Colonic mucosa (tissue), 4 donors: ENCODE results near the gene SP3. TPM values are rescaled to one million over a fixed set of nuclear protein-coding genes. Genes with fewer than 3 reads are reported as not detected.

Source experiments
- DNase-seq: peaks from one replicate; pipeline ENCODE4 v3.0.0-alpha.2; 2020
- H3K27ac ChIP-seq: fragments of 200-600 bp; one replicate; pipeline ENCODE4 v1.8.0; 2021
- H3K27me3 ChIP-seq: fragments of 200-600 bp; one replicate; pipeline ENCODE4 v1.8.0; 2021
- H3K36me3 ChIP-seq: fragments of 200-600 bp; one replicate; pipeline ENCODE4 v1.8.0; 2021
- H3K4me1 ChIP-seq: fragments of 200-600 bp; one replicate; pipeline ENCODE4 v1.8.0; 2021; ENCODE audit warnings: mild to moderate bottlenecking
- H3K4me3 ChIP-seq: fragments of 200-600 bp; one replicate; pipeline ENCODE4 v1.8.0; 2021
- H3K9ac ChIP-seq, 2 donors: one replicate each; pipeline ENCODE4 v1.7.0; 2013; ENCODE audit warnings: control low read depth in 2 of 2, low read depth in 2 of 2, low read length in 2 of 2
- H3K9me3 ChIP-seq: fragments of 200-600 bp; one replicate; pipeline ENCODE4 v1.8.0; 2021
- intact Hi-C: fragments of 100-400 bp; cut with DNase I; formaldehyde crosslinking; loops from one replicate; pipeline ENCODE4 v1.14.1; 2022
- total RNA-seq, 2 donors: library from RNA; stranded (reverse); fragmentation: NEBNext Ultra II Directional in 1 of 2; extraction: Animal tissue kit (Norgen Biotek cat#: 25700) in 1 of 2; gene quantifications; one replicate each; pipeline ENCODE4 v1.2.1, GENCODE V29; 2021
- TF ChIP-seq, protein P1 (sequence below): fragments of 200-600 bp; IDR thresholded peaks from one replicate; pipeline ENCODE4 v1.8.0; 2022; ENCODE audit warnings: antibody characterized with exemption, mild to moderate bottlenecking
- donor health status: healthy.
- donor health status: DM: no; HTN: no; CAD: no.
- donor health status: DM: no; HTN: no; CAD: no.

Gene SP3
- total RNA-seq, 2 donors from 2014 or later, result 77.0 to 99.0 TPM

DNA sequence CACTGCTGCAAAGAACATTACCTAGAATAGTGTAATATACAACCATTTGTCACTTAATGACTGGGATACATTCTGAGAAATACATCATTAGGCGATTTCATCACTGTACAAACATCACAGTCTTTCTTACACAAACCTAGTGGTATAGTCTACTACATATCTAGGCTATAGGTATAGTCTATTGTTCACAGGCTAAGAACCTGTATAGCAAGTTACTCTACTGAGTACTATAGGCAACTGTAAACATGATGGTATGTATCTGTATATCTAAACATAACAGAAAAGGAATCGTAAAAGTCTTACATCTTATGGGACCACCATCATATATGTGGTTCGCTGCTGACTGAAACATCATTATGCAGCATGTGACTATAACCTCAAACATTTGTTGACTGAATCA, 21.4 kb downstream of the SP3 start:
- no peak for DNase-seq
- Histone ChIP-seq H3K4me3 (no peak overlapping the region), H3K4me1 (no peaks in the 10 kb centered on the region), H3K9ac (no peak overlapping the region), H3K27me3 (no peaks in the 10 kb centered on the region), H3K27ac (no peak overlapping the region), H3K36me3 (no peaks in the 10 kb centered on the region), H3K9me3 (no peaks in the 10 kb centered on the region)
- TF ChIP-seq, protein P1, sequence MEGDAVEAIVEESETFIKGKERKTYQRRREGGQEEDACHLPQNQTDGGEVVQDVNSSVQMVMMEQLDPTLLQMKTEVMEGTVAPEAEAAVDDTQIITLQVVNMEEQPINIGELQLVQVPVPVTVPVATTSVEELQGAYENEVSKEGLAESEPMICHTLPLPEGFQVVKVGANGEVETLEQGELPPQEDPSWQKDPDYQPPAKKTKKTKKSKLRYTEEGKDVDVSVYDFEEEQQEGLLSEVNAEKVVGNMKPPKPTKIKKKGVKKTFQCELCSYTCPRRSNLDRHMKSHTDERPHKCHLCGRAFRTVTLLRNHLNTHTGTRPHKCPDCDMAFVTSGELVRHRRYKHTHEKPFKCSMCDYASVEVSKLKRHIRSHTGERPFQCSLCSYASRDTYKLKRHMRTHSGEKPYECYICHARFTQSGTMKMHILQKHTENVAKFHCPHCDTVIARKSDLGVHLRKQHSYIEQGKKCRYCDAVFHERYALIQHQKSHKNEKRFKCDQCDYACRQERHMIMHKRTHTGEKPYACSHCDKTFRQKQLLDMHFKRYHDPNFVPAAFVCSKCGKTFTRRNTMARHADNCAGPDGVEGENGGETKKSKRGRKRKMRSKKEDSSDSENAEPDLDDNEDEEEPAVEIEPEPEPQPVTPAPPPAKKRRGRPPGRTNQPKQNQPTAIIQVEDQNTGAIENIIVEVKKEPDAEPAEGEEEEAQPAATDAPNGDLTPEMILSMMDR, result no peak
- intact Hi-C loops, result no loop called here

DNA sequence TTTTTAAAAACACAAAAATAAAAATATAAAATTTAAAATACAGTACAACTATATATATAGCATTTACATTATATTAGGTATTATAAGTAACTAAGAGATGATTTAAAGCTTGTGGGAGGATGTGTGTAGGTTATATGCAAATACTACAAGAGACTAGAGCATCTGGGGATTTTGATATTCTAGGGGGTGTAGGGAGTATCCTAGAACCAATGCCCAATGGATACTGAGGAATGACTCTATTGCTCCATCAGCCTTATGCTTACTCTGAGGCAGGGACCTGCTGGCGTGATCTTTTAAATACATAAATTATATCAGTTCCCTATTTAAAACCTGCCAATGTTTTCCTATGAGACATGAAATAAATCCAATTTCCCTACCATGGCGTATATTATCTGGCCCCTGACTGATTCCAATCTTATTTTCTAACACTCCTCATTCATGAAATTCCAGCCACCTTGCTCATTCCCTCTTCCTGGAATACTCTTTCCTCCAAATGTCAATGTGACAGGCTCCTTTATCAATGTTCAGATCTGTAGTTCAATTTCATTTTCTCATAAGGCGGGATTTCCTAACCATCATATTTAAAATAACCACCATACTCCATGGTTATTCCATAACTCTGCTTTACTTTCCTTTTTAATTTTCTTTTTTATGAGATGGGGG, 22.2 kb downstream of the SP3 start:
- H3K27me3 ChIP-seq, result no peaks in the 10 kb centered on the region
- no peak for DNase-seq
- H3K27ac ChIP-seq, result no peak overlapping the region
- H3K9me3 ChIP-seq, result no peaks in the 10 kb centered on the region
- no peak overlapping the region for H3K4me3 ChIP-seq
- H3K9ac ChIP-seq, result no peak overlapping the region
- no peaks in the 10 kb centered on the region for H3K36me3 ChIP-seq
- H3K4me1 ChIP-seq, result no peaks in the 10 kb centered on the region
- TF ChIP-seq, protein P1, result no peak
- intact Hi-C loops, result no loop called here

DNA sequence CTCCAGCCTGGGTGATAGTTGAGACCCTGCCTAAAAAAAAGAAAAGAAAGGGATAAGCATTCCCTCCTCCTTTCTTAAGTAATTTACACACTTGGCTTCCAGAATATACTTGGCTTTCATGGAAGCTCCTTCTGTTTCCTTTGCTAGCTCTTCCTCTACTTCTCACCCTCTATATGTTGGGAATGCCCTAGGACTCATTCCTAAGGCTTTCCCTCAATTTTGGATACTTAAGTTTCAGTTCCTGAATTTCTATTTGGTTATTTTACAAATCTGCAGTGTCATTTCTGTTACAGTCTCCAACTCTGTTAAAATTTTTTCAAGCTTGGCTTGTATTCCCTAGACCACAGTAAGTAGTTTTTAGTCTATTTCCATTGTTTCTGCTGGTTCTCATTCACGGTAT, 23.6 kb downstream of the SP3 start:
- Histone ChIP-seq H3K27me3 (no peaks in the 10 kb centered on the region), H3K9me3 (no peaks in the 10 kb centered on the region), H3K9ac (no peak overlapping the region), H3K36me3 (no peaks in the 10 kb centered on the region), H3K4me1 (no peaks in the 10 kb centered on the region), H3K4me3 (no peak overlapping the region), H3K27ac (no peak overlapping the region)
- DNase-seq, result no peak
- TF ChIP-seq, protein P1, result no peak
- intact Hi-C loops, result no loop called here

DNA sequence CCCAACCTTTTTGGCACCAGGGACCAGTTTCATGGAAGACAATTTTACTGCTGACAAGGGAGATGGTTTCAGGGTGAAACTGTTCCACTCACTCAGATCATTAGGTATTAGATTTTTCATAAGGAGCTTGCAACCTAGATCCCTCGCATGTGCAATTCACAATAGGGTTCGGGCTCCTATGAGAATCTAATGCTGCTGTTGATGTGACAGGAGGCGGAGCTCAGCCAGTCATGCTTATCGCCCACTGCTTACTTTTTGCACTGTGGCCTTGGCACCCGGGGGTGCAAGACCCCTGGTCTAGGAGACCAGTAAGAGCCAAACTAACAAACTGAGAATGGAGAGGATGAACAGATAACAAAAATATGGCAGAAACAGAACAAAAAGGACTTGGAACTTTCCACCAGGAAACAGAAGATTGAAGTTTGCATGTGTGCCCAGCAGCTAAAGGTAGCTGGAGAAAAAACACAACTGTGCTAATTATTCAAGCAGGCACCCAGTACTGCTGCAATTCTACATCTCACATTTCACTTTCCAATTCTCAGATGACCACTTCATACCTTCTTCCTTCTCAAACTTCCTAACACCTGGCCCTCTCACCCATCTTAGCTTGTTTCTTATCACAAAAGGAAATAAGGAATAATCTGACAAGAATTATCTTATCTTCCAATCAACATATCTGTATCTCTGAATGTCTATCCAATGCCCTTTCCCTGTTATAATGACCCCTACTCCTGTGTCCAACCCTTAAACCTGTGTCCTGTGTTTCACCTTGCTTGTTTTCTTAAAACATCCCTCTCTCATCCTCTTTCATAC, 24.8 kb downstream of the SP3 start:
- H3K4me1 ChIP-seq, result peaks cover under 1% of the 10 kb centered on the region
- H3K27ac ChIP-seq, result no peak overlapping the region
- H3K4me3 ChIP-seq, result no peak overlapping the region
- no peaks in the 10 kb centered on the region for H3K36me3 ChIP-seq
- DNase-seq, result no peak
- no peaks in the 10 kb centered on the region for H3K27me3 ChIP-seq
- H3K9me3 ChIP-seq, result no peaks in the 10 kb centered on the region
- no peak overlapping the region for H3K9ac ChIP-seq
- TF ChIP-seq, protein P1, result no peak
- intact Hi-C loops, result no loop called here

DNA sequence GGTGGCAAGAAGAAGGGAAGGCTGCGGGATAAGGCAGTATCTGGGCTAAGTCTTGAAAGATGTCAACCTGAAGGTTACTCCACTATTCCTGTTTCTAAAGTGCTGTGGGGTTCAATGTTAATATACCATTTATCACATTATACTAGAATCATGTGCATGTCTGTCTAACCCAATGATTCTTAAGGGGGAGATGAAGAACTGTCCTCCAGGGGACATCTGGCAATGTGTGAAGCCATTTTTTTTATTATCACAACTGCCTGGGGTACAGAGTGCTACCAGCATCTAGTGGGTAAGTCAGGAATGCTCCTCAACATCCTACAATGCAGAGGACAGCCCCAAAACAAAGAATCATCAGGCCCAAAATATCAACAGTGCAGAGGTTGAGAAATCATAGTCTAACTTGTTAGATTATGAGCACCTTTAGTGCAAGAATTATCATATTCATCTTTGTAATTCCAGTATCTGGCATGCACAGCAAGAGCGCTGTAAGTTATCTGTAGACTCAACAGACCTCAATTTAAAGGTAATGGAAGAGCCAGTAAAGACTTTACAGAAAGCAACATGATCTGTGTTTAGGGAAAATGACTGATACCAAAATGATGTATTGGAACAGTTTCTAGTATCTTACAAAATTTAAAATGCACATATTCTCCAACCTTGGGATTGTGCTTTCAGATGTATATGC, 26.3 kb downstream of the SP3 start:
- intact Hi-C loops, result no loop called here
- TF ChIP-seq, protein P1, result no peak
- no peaks in the 10 kb centered on the region for H3K36me3 ChIP-seq
- no peak overlapping the region for H3K4me3 ChIP-seq
- peaks cover 3% of the 10 kb centered on the region for H3K4me1 ChIP-seq
- no peak overlapping the region for H3K9ac ChIP-seq
- no peaks in the 10 kb centered on the region for H3K27me3 ChIP-seq
- DNase-seq, result no peak
- no peaks in the 10 kb centered on the region for H3K9me3 ChIP-seq
- no peak overlapping the region for H3K27ac ChIP-seq
